ENCODE data around the gene SYNGR3.
"Not testable (repeated sequence)": the region's sequence is repeated elsewhere in the genome, so short reads cannot be mapped to it uniquely, and the experiment has no call there.

Gene SYNGR3

GRCh38 chr16:2030036-2030435 is 40.3 kb downstream of the SYNGR3 start:
- no peak for DNase-seq

- no peak for DNase-seq
Measured at GRCh38 chr16:2031081-2031577, 41.4 kb downstream of the SYNGR3 start.

GRCh38 chr16:2032285-2033056 is 42.7 kb downstream of the SYNGR3 start:
- no peak for DNase-seq

- no peak for DNase-seq
Measured at GRCh38 chr16:2033057-2033908, 43.5 kb downstream of the SYNGR3 start.

- not testable (repeated sequence) for DNase-seq
Measured at GRCh38 chr16:2033909-2034695, 44.3 kb downstream of the SYNGR3 start.

- DNase-seq: no peak
Measured at GRCh38 chr16:2034696-2035430, 45.1 kb downstream of the SYNGR3 start.

- DNase-seq: no peak
Measured at GRCh38 chr16:2035431-2036199, 45.8 kb downstream of the SYNGR3 start.

- no peak for DNase-seq
Measured at GRCh38 chr16:2036200-2036966, 46.6 kb downstream of the SYNGR3 start.

GRCh38 chr16:2037115-2037514 is 47.3 kb downstream of the SYNGR3 start:
- DNase-seq: no peak

GRCh38 chr16:2037647-2038381 is 48.0 kb downstream of the SYNGR3 start:
- no peak for DNase-seq

GRCh38 chr16:2038382-2039231 is 48.8 kb downstream of the SYNGR3 start:
- no peak for DNase-seq

GRCh38 chr16:2039274-2040031 is 49.7 kb downstream of the SYNGR3 start:
- DNase-seq: no peak

GRCh38 chr16:2040041-2040786 is 50.4 kb downstream of the SYNGR3 start:
- no peak for DNase-seq

- no peak for DNase-seq
Measured at GRCh38 chr16:2040787-2041522, 51.2 kb downstream of the SYNGR3 start.

GRCh38 chr16:2042171-2042985 is 52.6 kb downstream of the SYNGR3 start:
- DNase-seq: no peak

Data from NCI-H1436 treated with DMSO at 0.1 percent for 48 hours (cell line).